Caco-2 (cell line): ENCODE data around the gene SPECC1L. TPM values are rescaled to one million over a fixed set of nuclear protein-coding genes. Genes with fewer than 3 reads are reported as not detected.
A peak's percentile ranks its signal among the peaks of the same experiment; 100 is the strongest.

Source experiments
- BruUV-seq: library from RNA; stranded (reverse); fragments of 400-500 nt; replicated peaks from 2 replicates; lab custom pipeline; 2021; lab: Mats Ljungman, UMichigan
- CTCF ChIA-PET: fragments of 300-600 bp; sonication (Branson Sonifier 250); formaldehyde crosslinking; loops from one replicate; lab custom pipeline; 2022; ENCODE audit warnings: antibody characterized with exemption; lab: Charles Lee
- POLR2A ChIA-PET: fragments of 300-600 bp; sonication (Branson Sonifier 250); formaldehyde crosslinking; loops from one replicate; lab custom pipeline; 2022; ENCODE audit warnings: antibody characterized with exemption; lab: Charles Lee
- DNase-seq, 2 experiments: peaks; one replicate each; pipeline versions ENCODE4 v3.0.0 to v3.0.0-alpha.2; 2020 to 2022
- H3K27me3 ChIP-seq: replicated peaks from 2 replicates; pipeline ENCODE4 v1.6.0; 2011; ENCODE audit warnings: low read length; ENCODE audit not compliant: control insufficient read depth, insufficient read depth
- H3K36me3 ChIP-seq: 2 replicates; pipeline ENCODE4 v1.5.1; 2011; ENCODE audit warnings: low read length; ENCODE audit not compliant: control insufficient read depth, insufficient read depth
- H3K4me1 ChIP-seq: fragments of 250-450 bp; sonication (Bioruptor Pico); 2 replicates; pipeline ENCODE4 v1.5.1; 2020; ENCODE audit warnings: mild to moderate bottlenecking
- H3K4me3 ChIP-seq: 2 replicates; pipeline ENCODE4 v1.5.1; 2011; ENCODE audit warnings: low read depth, mild to moderate bottlenecking, control low read depth, low read length
- H3K9me3 ChIP-seq: fragments of 250-450 bp; sonication (Bioruptor Pico); 2 replicates; pipeline ENCODE4 v1.5.1; 2020; ENCODE audit warnings: mild to moderate bottlenecking, moderate library complexity
- H3K27ac Mint-ChIP-seq: one replicate; pipeline ENCODE4 v1.8.0; 2022; ENCODE audit warnings: mixed read lengths; ENCODE audit not compliant: unreplicated experiment
- H3K27me3 Mint-ChIP-seq: one replicate; pipeline ENCODE4 v1.8.0; 2022; ENCODE audit warnings: mixed read lengths; ENCODE audit not compliant: insufficient read depth, unreplicated experiment
- H3K36me3 Mint-ChIP-seq: one replicate; pipeline ENCODE4 v1.8.0; 2022; ENCODE audit warnings: mild to moderate bottlenecking, mixed read lengths; ENCODE audit not compliant: insufficient read depth, unreplicated experiment
- H3K4me1 Mint-ChIP-seq: one replicate; pipeline ENCODE4 v1.8.0; 2022; ENCODE audit warnings: low read depth, mixed read lengths; ENCODE audit not compliant: unreplicated experiment
- H3K4me3 Mint-ChIP-seq: one replicate; pipeline ENCODE4 v1.8.0; 2022; ENCODE audit warnings: mild to moderate bottlenecking, moderate library complexity, mixed read lengths; ENCODE audit not compliant: unreplicated experiment
- H3K9me3 Mint-ChIP-seq: one replicate; pipeline ENCODE4 v1.8.0; 2022; ENCODE audit warnings: mixed read lengths; ENCODE audit not compliant: unreplicated experiment
- intact Hi-C: fragments of 100-400 bp; cut with micrococcal nuclease; formaldehyde crosslinking; loops from one replicate; pipeline ENCODE4 v1.10.0; 2022; ENCODE audit not compliant: unreplicated experiment
- total RNA-seq: library from RNA; stranded (reverse); gene quantifications from 2 replicates; pipeline ENCODE4 v1.2.3, GENCODE V29; 2022
- TF ChIP-seq, protein P1 (sequence below), 2 experiments: fragments of 200-600 bp in 1 of 2; IDR thresholded peaks; 1 replicate in 1 of 2; 2 replicates in 1 of 2; pipeline versions ENCODE4 v1.5.1 to v1.8.0; 2011 to 2022; ENCODE audit warnings: antibody characterized with exemption in 1 of 2, control low read depth in 1 of 2, inconsistent platforms in 1 of 2, low read depth in 1 of 2, low read length in 1 of 2, mild to moderate bottlenecking in 1 of 2, moderate library complexity in 1 of 2; ENCODE audit not compliant: insufficient read depth in 1 of 2, severe bottlenecking in 1 of 2, unreplicated experiment in 1 of 2

Gene SPECC1L
- total RNA-seq, 1 experiment from 2014 or later = 72.8 TPM

DNA sequence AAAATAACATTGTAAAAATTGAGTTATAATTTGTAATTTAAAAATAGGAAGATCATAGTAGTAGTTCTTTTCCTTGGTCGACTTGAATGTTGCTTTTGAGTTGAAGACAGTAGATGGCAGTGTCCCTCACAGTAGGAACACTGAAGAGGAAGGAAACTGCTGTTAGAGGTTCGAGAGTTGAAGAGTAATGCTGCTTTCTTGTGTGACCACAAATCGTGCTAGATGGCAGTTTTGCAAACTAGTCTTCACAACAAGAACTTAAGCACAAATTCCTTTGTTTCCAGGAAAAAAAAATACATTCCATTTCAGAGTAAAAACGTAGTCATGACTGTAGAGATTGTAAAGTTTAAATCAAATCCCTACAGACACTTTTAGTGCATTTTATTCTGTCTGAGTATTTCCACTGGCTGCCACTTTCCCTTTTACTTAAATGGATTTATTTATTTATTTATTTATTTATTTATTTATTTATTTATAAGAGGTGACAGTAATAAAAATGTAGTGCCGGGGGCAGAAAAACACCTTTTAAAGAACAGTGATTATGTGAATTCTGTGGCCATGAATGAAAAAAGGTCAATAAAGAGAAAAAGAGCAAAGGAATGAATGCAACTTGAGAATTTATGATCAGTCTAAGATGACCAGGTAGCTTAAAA lies 54.6 kb downstream of the SPECC1L start:
- POLR2A ChIA-PET = no interaction called here
- no peaks in the 10 kb centered on the region for H3K27me3 Mint-ChIP-seq
- intact Hi-C loops = loop anchor here (1.0 kb wide), 1 partner anchor 200 kb away; no protein-coding TSS in a partner anchor
- Histone ChIP-seq H3K4me3 (no peak overlapping the region), H3K36me3 (peaks cover 2% of the 10 kb centered on the region; the same call in 1 of the 2 replicates), H3K27me3 (no peaks in the 10 kb centered on the region), H3K9me3 (no peaks in the 10 kb centered on the region), H3K4me1 (no peaks in the 10 kb centered on the region)
- TF ChIP-seq, protein P1, sequence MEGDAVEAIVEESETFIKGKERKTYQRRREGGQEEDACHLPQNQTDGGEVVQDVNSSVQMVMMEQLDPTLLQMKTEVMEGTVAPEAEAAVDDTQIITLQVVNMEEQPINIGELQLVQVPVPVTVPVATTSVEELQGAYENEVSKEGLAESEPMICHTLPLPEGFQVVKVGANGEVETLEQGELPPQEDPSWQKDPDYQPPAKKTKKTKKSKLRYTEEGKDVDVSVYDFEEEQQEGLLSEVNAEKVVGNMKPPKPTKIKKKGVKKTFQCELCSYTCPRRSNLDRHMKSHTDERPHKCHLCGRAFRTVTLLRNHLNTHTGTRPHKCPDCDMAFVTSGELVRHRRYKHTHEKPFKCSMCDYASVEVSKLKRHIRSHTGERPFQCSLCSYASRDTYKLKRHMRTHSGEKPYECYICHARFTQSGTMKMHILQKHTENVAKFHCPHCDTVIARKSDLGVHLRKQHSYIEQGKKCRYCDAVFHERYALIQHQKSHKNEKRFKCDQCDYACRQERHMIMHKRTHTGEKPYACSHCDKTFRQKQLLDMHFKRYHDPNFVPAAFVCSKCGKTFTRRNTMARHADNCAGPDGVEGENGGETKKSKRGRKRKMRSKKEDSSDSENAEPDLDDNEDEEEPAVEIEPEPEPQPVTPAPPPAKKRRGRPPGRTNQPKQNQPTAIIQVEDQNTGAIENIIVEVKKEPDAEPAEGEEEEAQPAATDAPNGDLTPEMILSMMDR (IDR thresholded peaks at IDR 0.05; ENCODE audit: insufficient read depth in 1 of 2, low read depth in 1 of 2, low read length in 1 of 2, severe bottlenecking in 1 of 2, unreplicated experiment in 1 of 2) = peak; percentile 35 to 63
- no peak overlapping the region for H3K4me3 Mint-ChIP-seq
- no TSS peak for BruUV-seq
- no peaks in the 10 kb centered on the region for H3K4me1 Mint-ChIP-seq
- H3K36me3 Mint-ChIP-seq = peaks cover 75% of the 10 kb centered on the region
- no peaks in the 10 kb centered on the region for H3K9me3 Mint-ChIP-seq
- peak in 1 of 2 experiments; percentile 32 for DNase-seq
- CTCF ChIA-PET = no interaction called here
- H3K27ac Mint-ChIP-seq = no peak overlapping the region

DNA sequence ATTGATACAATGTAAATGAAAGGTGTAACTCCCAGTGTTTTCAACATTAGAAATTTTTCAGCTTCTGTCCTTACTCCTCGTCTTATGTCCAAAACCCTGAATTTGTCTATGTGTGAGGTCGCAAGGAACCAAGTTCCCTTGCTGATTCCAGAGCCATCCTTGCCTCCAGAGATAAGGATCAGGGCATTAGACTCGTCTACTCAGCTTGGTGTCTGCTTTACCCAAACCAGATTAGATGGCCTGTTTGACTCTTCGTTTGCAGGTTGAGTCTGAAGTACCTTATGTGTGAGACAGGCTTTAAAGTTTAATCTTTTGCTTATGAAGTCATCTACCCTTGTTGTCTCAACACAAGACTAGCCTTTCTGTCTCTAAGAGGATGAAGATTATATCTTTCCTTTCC lies 55.6 kb downstream of the SPECC1L start:
- BruUV-seq = no TSS peak
- POLR2A ChIA-PET = no interaction called here
- Mint-ChIP-seq H3K4me1 (no peaks in the 10 kb centered on the region), H3K36me3 (peaks cover 73% of the 10 kb centered on the region), H3K9me3 (no peaks in the 10 kb centered on the region), H3K4me3 (no peak overlapping the region), H3K27ac (no peak overlapping the region), H3K27me3 (no peaks in the 10 kb centered on the region)
- H3K4me1 ChIP-seq = no peaks in the 10 kb centered on the region
- no peaks in the 10 kb centered on the region for H3K27me3 ChIP-seq
- TF ChIP-seq, protein P1 (IDR thresholded peaks at IDR 0.05; ENCODE audit: insufficient read depth in 1 of 2, low read depth in 1 of 2, low read length in 1 of 2, severe bottlenecking in 1 of 2, unreplicated experiment in 1 of 2) = no peak
- intact Hi-C loops = no loop called here
- H3K4me3 ChIP-seq = no peak overlapping the region
- H3K36me3 ChIP-seq = peaks cover 2% of the 10 kb centered on the region; the same call in 1 of the 2 replicates
- CTCF ChIA-PET = no interaction called here
- no peak for DNase-seq
- H3K9me3 ChIP-seq = no peaks in the 10 kb centered on the region

DNA sequence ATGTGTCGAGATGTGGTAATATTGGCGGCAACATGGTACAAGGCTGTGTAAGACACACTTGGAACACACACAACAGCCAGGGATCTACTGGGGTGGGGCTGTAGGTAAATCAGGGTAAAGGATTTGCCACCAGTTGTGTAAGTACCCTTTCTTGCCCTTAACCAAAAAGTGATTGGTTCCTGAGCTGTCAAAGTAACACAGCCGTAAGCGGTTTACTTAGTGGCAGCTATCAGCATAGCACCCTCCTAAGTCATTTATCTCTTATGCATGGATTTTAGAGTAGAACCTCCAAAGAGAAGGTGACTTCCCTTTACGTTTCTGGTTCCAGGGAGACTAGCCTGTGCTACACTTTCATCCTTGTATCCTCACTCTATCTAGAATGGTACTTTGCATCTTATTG lies 57.2 kb downstream of the SPECC1L start:
- Mint-ChIP-seq H3K27me3 (no peaks in the 10 kb centered on the region), H3K36me3 (peaks cover 70% of the 10 kb centered on the region), H3K4me1 (no peaks in the 10 kb centered on the region), H3K9me3 (no peaks in the 10 kb centered on the region), H3K4me3 (no peak overlapping the region), H3K27ac (no peak overlapping the region)
- BruUV-seq = no TSS peak
- CTCF ChIA-PET = no interaction called here
- DNase-seq = no peak
- TF ChIP-seq, protein P1 (IDR thresholded peaks at IDR 0.05; ENCODE audit: insufficient read depth in 1 of 2, low read depth in 1 of 2, low read length in 1 of 2, severe bottlenecking in 1 of 2, unreplicated experiment in 1 of 2) = no peak
- POLR2A ChIA-PET = no interaction called here
- intact Hi-C loops = no loop called here
- H3K36me3 ChIP-seq = peaks cover 2% of the 10 kb centered on the region; the same call in 1 of the 2 replicates
- H3K27me3 ChIP-seq = no peaks in the 10 kb centered on the region
- no peaks in the 10 kb centered on the region for H3K9me3 ChIP-seq
- no peaks in the 10 kb centered on the region for H3K4me1 ChIP-seq
- no peak overlapping the region for H3K4me3 ChIP-seq
